UCSD-AML1 (cell line): ENCODE measurements around the gene PLGRKT.
"Not testable (repeated sequence)": the region's sequence is repeated elsewhere in the genome, so short reads cannot be mapped to it uniquely, and the experiment has no call there.

Source experiments
- DNase-seq: peaks from one replicate; lab custom pipeline; 2025; ENCODE audit not compliant: unreplicated experiment; lab: John Stamatoyannopoulos, UW

Gene PLGRKT

DNA sequence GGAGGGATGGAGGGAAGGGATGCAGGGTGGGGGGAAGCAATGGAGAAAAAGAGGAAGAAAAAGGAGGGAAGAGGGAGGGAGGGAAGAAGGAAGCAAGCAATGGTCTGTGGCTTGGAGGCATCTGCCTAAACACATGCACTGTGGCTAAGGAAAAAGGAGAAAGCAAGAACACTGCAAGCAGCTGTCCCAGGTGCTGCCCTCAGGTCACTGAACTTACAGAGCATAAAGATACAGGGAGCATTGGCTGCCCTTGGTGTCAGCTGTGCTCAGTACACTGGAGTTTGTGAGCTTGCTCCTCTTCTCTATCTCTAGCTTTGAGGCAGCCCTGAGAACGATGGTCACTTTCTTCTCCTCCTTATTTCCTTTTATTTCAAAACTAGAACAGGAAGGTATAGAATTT, 116.1 kb downstream of the PLGRKT start:
- DNase-seq = not testable (repeated sequence)

DNA sequence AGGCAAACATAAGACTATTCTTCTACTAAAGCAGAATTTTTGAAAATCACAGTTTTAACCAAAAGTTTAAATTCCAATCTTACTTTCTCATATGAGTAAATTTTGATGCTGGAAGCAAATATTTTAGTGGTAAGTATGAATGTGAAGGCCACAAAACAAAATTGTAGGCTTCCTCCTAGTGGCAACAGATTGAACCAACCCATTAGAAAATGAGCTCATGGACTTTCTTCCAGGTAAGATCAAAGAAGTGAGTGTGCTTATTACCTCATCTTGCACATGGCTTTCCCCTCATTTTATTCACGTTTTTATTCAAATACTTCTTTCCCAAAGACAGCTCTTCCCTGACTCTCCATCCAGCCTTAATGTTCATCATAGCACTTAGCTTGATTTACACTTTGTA, 116.7 kb downstream of the PLGRKT start:
- no peak for DNase-seq

DNA sequence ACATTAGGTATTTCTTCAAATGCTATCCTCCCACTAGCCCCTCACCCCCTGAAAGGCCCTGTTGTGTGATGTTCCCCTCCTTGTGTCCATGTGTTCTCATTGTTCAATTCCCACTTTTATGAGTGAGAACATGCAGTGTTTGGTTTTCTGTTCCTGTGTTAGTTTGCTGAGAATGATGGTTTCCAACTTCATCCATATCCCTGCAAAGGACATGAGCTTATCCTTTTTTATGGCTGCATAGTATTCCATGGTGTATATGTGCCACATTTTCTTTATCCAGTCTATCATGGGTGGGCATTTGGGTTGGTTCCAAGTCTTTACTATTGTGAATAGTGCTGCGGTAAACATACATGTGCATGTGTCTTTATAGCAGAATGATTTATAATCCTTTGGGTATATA, 121.3 kb downstream of the PLGRKT start:
- not testable (repeated sequence) for DNase-seq

DNA sequence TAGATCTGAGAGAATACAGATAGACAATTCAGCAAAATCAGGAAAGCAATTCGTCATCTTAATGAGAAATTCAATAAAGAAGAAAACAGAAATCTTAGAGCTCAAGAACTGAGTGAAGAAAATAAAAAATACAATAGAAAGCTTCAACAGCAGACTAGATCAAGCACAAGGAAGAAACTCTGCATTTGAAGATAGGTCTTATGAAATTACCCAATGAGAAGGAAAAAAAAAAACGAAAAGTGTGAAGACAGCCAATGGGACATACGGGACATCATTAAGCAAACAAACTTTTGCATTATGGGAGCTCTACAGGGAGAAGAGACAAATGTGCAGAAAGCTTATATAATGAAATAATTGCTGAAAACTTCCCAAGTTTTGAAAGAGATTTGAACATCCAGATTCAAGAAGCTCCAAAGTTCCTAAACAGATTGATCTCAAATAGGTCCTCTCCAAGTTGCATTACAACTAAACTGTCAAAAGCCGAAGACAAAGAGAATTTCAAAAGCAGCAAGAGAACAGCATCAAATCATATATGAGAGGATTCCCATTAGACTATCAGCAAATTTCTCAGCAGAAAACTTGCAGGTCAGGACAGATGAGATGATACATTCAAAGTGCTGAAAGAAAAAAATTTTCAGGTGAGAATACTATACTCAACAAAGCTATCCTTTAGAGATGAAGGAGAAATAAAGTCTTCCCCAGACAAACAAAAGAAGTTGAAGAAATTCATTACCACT, 122.4 kb downstream of the PLGRKT start:
- no peak for DNase-seq

DNA sequence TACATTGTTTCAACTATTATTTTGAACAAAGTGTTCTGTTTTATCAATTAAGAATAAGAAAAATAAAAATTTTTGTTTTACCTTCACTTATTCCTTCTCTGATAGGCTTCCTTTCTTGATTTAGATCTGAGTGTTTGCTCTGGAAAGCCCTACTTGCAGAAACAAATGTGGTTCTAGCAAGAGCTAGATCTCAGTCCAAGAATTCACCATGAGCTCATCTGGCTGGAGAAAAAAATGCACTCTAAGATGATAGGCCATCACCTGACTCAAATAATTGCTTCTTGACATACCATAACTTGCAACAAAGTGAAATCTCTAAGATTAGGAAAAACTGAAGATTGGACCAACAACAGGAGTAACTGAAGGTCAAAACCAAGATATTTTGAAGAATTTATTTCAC, 126.9 kb downstream of the PLGRKT start:
- DNase-seq = no peak
